BJ (cell line): ENCODE measurements around the gene ANKRD16. TPM values are rescaled to one million over a fixed set of nuclear protein-coding genes. Genes with fewer than 3 reads are reported as not detected.

Source experiments
- CTCF ChIA-PET: fragments of 350-600 bp; formaldehyde crosslinking; extraction: SDS; loops from one replicate; lab custom pipeline; 2021; ENCODE audit warnings: antibody characterized with exemption, inconsistent platforms; lab: Yijun Ruan, JAX
- POLR2A ChIA-PET: fragments of 300-600 bp; sonication (Branson Sonifier 250); formaldehyde crosslinking; extraction: SDS; loops from one replicate; lab custom pipeline; 2021; ENCODE audit warnings: antibody characterized with exemption; lab: Charles Lee
- DNase-seq: peaks from one replicate; pipeline ENCODE4 v3.0.0-alpha.2; 2011; ENCODE audit warnings: low read depth
- H3K27me3 ChIP-seq: 2 replicates; pipeline ENCODE4 v1.6.0; 2011; ENCODE audit warnings: low read length; ENCODE audit not compliant: control insufficient read depth, insufficient read depth
- H3K36me3 ChIP-seq: 2 replicates; pipeline ENCODE4 v1.5.1; 2011; ENCODE audit warnings: low read length; ENCODE audit not compliant: control insufficient read depth, insufficient read depth
- H3K4me3 ChIP-seq: 2 replicates; pipeline ENCODE4 v1.5.1; 2011; ENCODE audit warnings: low read depth, mild to moderate bottlenecking, control low read depth, low read length
- CTCF ChIP-seq: IDR thresholded peaks from 2 replicates; pipeline ENCODE4 v1.5.1; 2011; ENCODE audit warnings: low read depth, mild to moderate bottlenecking, control low read depth, inconsistent platforms, low read length, moderate library complexity; ENCODE audit not compliant: insufficient read depth
- polyA plus RNA-seq: library from polyadenylated mRNA; depleted of rRNA; stranded (reverse); fragments of >200 nt; gene quantifications from 2 replicates; pipeline ENCODE4 v1.2.3, GENCODE V29; 2011

The ANKRD16 gene
- polyA plus RNA-seq, 1 experiment: 7.4 TPM

DNA sequence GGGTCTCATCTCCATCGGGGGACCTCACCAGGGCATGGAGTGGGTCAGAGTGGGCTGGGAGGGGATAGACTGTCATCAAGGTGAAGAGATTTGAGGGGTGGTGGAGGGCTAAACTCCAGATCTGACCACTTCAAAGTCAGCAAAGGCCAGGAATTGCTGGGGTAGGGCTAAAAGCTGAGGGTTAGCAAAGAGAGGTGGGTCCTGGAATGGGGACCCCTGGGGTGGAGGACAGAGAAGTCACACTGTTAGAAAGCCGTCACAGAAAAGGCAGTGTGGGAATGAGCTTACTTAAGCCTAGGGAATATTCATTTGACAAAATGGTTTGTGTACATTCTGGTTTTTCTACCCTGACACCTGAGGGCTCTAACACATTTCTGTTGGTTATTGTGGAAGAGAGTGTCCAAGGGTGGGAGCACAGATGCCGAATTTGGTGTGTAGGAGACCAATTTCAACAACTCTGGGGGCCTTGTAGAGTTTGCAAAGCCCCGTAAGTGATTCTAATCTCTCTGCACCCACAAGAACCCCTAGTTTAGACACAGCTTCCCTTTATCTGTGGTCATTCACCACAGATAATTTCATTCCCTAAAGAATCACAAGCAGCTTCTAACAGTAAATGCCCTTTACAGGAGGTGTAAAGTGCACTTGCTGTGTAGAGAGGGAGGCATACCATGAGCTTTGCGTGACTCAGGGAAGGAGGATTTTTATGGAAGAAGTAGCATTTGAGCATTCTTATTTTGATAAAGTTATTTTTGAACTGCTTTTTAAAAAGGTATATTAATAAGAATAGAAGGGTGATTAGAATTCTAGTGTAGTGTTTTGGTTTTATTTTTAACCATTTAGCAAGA, 6.7 kb upstream of the ANKRD16 start:
- Histone ChIP-seq H3K4me3 (no peak overlapping the region), H3K27me3 (no peaks in the 10 kb centered on the region), H3K36me3 (peaks cover 9% of the 10 kb centered on the region)
- DNase-seq: no peak
- ChIA-PET POLR2A (no interaction called here), CTCF (interaction anchor here (0.5 to 0.8 kb wide), 3 partner anchors 16 to 81 kb away, joined by 3 to 5 read pairs (median 4); partner anchors contain the start of gene IL15RA)
- TF ChIP-seq CTCF: no peak

GRCh38 chr10:5895804-5896203, 6.1 kb upstream of the ANKRD16 start:
- ChIA-PET CTCF (interaction anchor here (0.8 kb wide), 1 partner anchor 82 kb away, joined by 4 read pairs; the partner anchor contains the start of gene IL15RA), POLR2A (no interaction called here)
- Histone ChIP-seq H3K4me3 (no peak overlapping the region), H3K27me3 (no peaks in the 10 kb centered on the region), H3K36me3 (peaks cover 9% of the 10 kb centered on the region)
- no peak for TF ChIP-seq CTCF
- no peak for DNase-seq

DNA sequence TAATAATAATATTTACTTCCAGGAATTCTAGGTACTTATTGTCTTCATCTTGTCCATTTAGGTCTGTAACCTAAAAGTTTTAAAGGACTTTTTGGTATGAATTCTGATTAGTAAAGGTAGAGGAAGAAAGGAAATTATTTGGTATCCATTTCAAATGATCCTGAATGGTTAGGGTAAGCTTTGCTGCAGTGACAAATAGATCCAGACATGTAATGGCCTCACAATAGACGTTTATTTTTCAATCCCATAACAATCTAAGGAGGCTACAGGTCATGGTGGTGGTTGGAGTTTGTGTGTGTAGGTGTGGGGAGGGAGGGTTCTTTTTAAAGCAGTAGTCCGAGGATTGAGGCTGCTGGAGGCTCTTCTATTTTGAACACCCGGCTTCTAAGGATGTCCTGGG, 5.7 kb upstream of the ANKRD16 start:
- peaks cover 9% of the 10 kb centered on the region for H3K36me3 ChIP-seq
- H3K27me3 ChIP-seq: no peaks in the 10 kb centered on the region
- POLR2A ChIA-PET: no interaction called here
- no peak for TF ChIP-seq CTCF
- DNase-seq: no peak
- CTCF ChIA-PET: no interaction called here
- no peak overlapping the region for H3K4me3 ChIP-seq

- no peak overlapping the region for H3K4me3 ChIP-seq
- no peak for TF ChIP-seq CTCF
- CTCF ChIA-PET: no interaction called here
- no peak for DNase-seq
- POLR2A ChIA-PET: no interaction called here
- H3K27me3 ChIP-seq: no peaks in the 10 kb centered on the region
- peaks cover 9% of the 10 kb centered on the region for H3K36me3 ChIP-seq
Observed at GRCh38 chr10:5894873-5895272, 5.2 kb upstream of the ANKRD16 start.

DNA sequence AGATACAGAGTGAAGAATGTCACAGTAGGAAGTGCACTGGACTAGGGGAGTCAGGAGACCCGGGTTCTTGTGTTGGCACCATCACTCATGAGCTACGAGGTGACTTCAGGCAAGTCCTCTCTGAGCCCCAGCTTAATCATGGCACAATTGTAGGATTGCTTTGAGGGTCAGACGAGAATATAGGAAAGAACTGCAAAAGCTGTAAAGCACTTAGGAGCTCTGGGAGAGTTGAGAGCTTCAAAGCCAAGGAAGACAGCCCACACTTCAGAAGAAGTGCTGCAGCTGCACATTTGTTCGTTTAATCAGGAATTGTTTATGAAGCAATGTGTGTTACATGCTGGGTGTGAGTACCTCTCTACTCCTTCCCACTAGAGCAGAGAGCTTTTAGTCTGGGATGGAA, 4.7 kb upstream of the ANKRD16 start:
- ChIA-PET POLR2A (no interaction called here), CTCF (no interaction called here)
- TF ChIP-seq CTCF: no peak
- Histone ChIP-seq H3K27me3 (no peaks in the 10 kb centered on the region), H3K36me3 (peaks cover 9% of the 10 kb centered on the region), H3K4me3 (no peak overlapping the region)
- DNase-seq: no peak
